Spleen (tissue), 11 donors: ENCODE measurements around the gene CCDC106. TPM values are rescaled to one million over a fixed set of nuclear protein-coding genes. Genes with fewer than 3 reads are reported as not detected.

Experiments used
- DNase-seq: peaks from one replicate; pipeline ENCODE4 v3.0.0-alpha.2; 2020
- H3K27ac ChIP-seq, 8 donors: fragments of 200-600 bp; sonication (generic) in 7 of 8; 1 replicate in 4 of 8; 2 replicates in 4 of 8; pipeline versions ENCODE4 v1.5.0 to v1.8.0; 2016 to 2021; ENCODE audit warnings: inconsistent platforms in 4 of 8, mild to moderate bottlenecking in 4 of 8, moderate library complexity in 1 of 8
- H3K27me3 ChIP-seq, 7 donors: fragments of 200-600 bp; sonication (generic) in 6 of 7; replicated peaks in 1 of 7; 1 replicate in 4 of 7; 2 replicates in 3 of 7; pipeline versions ENCODE4 v1.5.0 to v1.8.0; 2016 to 2021; ENCODE audit warnings: inconsistent platforms in 3 of 7, mild to moderate bottlenecking in 1 of 7
- H3K36me3 ChIP-seq, 6 donors: fragments of 200-600 bp; sonication (generic) in 5 of 6; 1 replicate in 4 of 6; 2 replicates in 2 of 6; pipeline versions ENCODE4 v1.5.0 to v1.8.0; 2016 to 2021; ENCODE audit warnings: inconsistent platforms in 2 of 6
- H3K4me1 ChIP-seq, 6 donors: fragments of 200-600 bp; sonication (generic) in 5 of 6; 1 replicate in 3 of 6; 2 replicates in 3 of 6; pipeline versions ENCODE4 v1.5.0 to v1.8.0; 2016 to 2021; ENCODE audit warnings: inconsistent platforms in 3 of 6
- H3K4me3 ChIP-seq, 8 donors: fragments of 200-600 bp; sonication (generic) in 7 of 8; 1 replicate in 4 of 8; 2 replicates in 4 of 8; pipeline versions ENCODE4 v1.5.0 to v1.8.0; 2016 to 2021; ENCODE audit warnings: inconsistent platforms in 4 of 8, mild to moderate bottlenecking in 4 of 8, moderate library complexity in 2 of 8
- H3K9me3 ChIP-seq, 8 donors: fragments of 200-600 bp; sonication (generic) in 7 of 8; 1 replicate in 4 of 8; 2 replicates in 4 of 8; pipeline versions ENCODE4 v1.5.0 to v1.8.0; 2016 to 2021; ENCODE audit warnings: inconsistent platforms in 4 of 8
- CTCF ChIP-seq, 11 experiments: fragments of 200-600 bp in 7 of 11; fragments of 450-650 bp in 4 of 11; sonication (generic) in 4 of 11; IDR thresholded peaks in 8 of 11; conservative IDR thresholded peaks in 3 of 11; 1 replicate in 7 of 11; 2 replicates in 4 of 11; pipeline versions ENCODE4 v1.4.0 to v1.8.0; 2016 to 2021; ENCODE audit warnings: antibody characterized with exemption in 11 of 11, inconsistent platforms in 4 of 11, mild to moderate bottlenecking in 1 of 11
- POLR2A ChIP-seq, 3 donors: fragments of 450-650 bp; IDR thresholded peaks; one replicate each; pipeline ENCODE4 v1.5.1; 2017; ENCODE audit warnings: antibody characterized with exemption in 3 of 3, mild to moderate bottlenecking in 1 of 3
- POLR2AphosphoS5 ChIP-seq, 3 donors: sonication (generic); formaldehyde crosslinking; IDR thresholded peaks; one replicate each; pipeline ENCODE4 v1.5.1; 2017; ENCODE audit warnings: antibody characterized with exemption in 3 of 3
- WGBS, 5 donors: extraction: QIAGEN DNeasy Blood & Tissue Kit in 3 of 5; methylation state at CpG; one replicate each; pipeline versions ENCODE4 v1.1.5 to v1.1.7; 2013 to 2018; 5-methylcytosine and 5-hydroxymethylcytosine counted together
- intact Hi-C: fragments of 100-400 bp; cut with DNase I; formaldehyde crosslinking; loops from one replicate; pipeline ENCODE4 v1.15.0; 2023; ENCODE audit warnings: low total_unique reads
- polyA plus RNA-seq, 3 donors: library from polyadenylated mRNA; stranded (reverse); fragments of 200-250 nt; gene quantifications; one replicate each; pipeline ENCODE4 v1.2.1, GENCODE V29; 2013
- total RNA-seq, 7 donors: library from RNA; depleted of rRNA in 3 of 7; stranded (reverse); fragments of >200 nt in 3 of 7; fragmentation: NEBNext Ultra II Directional in 4 of 7; extraction: Animal tissue kit (Norgen Biotek cat#: 25700) in 4 of 7; gene quantifications; one replicate each; pipeline versions ENCODE4 v1.1.0 to v1.2.1, GENCODE V29; 2016 to 2021
- donor health status: healthy with polysubstance abuse.
- donor health status: DM: no; HTN: no; CAD: no; lungs with moderate emphysema.
- donor health status: DM: no; HTN: no; CAD: no.
- donor health status: Bipolar disorder and iron deficiency.
- donor health status: healthy.
- donor health status: DM: no; HTN: no; CAD: no.
- donor health status: DM: yes; HTN: yes; CAD: no.

Gene CCDC106
- total and polyA plus RNA-seq, 10 donors, result 11.9 to 40.1 (median 18.6) TPM

- no peak for DNase-seq
- intact Hi-C loops, result no loop called here
- Histone ChIP-seq H3K4me3 (no peak overlapping the region), H3K9me3 (no peaks in the 10 kb centered on the region), H3K27ac (no peak overlapping the region), H3K4me1 (peaks cover 1 to 85% (median 32%) of the 10 kb centered on the region in 6 donors), H3K36me3 (peaks cover 9 to 100% (median 91%) of the 10 kb centered on the region in 6 donors), H3K27me3 (no peaks in the 10 kb centered on the region)
- WGBS, 5 donors, result 88 to 96% (median 91%) methylated on average over 8 to 12 of the region's 12 CpGs
- TF ChIP-seq POLR2AphosphoS5 (IDR thresholded peaks at IDR 0.05) (peak in 1 of 3 donors; percentile 63), CTCF (IDR thresholded peaks at IDR 0.05 in 8 of 11, conservative IDR thresholded peaks at IDR 0.05 in 3 of 11) (no peak), POLR2A (IDR thresholded peaks at IDR 0.05) (no peak)
These were observed 18.5 kb downstream of the CCDC106 start for GRCh38 chr19:55666343-55667005.

GRCh38 chr19:55667006-55667381 is 19.0 kb downstream of the CCDC106 start:
- TF ChIP-seq POLR2A (IDR thresholded peaks at IDR 0.05) (no peak), POLR2AphosphoS5 (IDR thresholded peaks at IDR 0.05) (peak in 1 of 3 donors; percentile 12)
- H3K4me3 ChIP-seq, result no peak overlapping the region
- intact Hi-C loops, result no loop called here
- 83 to 95% (median 92%) methylated on average over 4 of the region's 4 CpGs for WGBS, 5 donors
- H3K27me3 ChIP-seq, result no peaks in the 10 kb centered on the region
- no peaks in the 10 kb centered on the region for H3K9me3 ChIP-seq
- peaks cover 9 to 100% (median 89%) of the 10 kb centered on the region in 6 donors for H3K36me3 ChIP-seq
- no peak overlapping the region for H3K27ac ChIP-seq
- DNase-seq, result no peak
- peaks cover 7 to 85% (median 37%) of the 10 kb centered on the region in 6 donors for H3K4me1 ChIP-seq

- intact Hi-C loops, result no loop called here
- 76 to 91% (median 87%) methylated on average over 12 of the region's 12 CpGs for WGBS, 5 donors
- Histone ChIP-seq H3K27ac (no peak overlapping the region), H3K27me3 (no peaks in the 10 kb centered on the region), H3K4me1 (peaks cover 7 to 87% (median 39%) of the 10 kb centered on the region in 6 donors), H3K36me3 (peaks cover 9 to 100% (median 88%) of the 10 kb centered on the region in 6 donors), H3K9me3 (no peaks in the 10 kb centered on the region), H3K4me3 (no peak overlapping the region)
- TF ChIP-seq POLR2A (IDR thresholded peaks at IDR 0.05) (no peak), POLR2AphosphoS5 (IDR thresholded peaks at IDR 0.05) (peak in 2 of 3 donors; percentile 39 to 56)
- DNase-seq, result no peak
These were observed 19.5 kb downstream of the CCDC106 start for GRCh38 chr19:55667511-55667910.

- H3K36me3 ChIP-seq, result peaks cover 6 to 100% (median 86%) of the 10 kb centered on the region in 6 donors
These were observed 19.9 kb downstream of the CCDC106 start for GRCh38 chr19:55667958-55668357.

More at GRCh38 chr19:55667958-55668357, 19.9 kb downstream of the CCDC106 start:
- Histone ChIP-seq H3K27ac (no peak overlapping the region), H3K27me3 (no peaks in the 10 kb centered on the region), H3K4me3 (no peak overlapping the region), H3K9me3 (no peaks in the 10 kb centered on the region), H3K4me1 (peaks cover 7 to 87% (median 41%) of the 10 kb centered on the region in 6 donors)
- intact Hi-C loops, result no loop called here
- TF ChIP-seq POLR2AphosphoS5 (IDR thresholded peaks at IDR 0.05) (no peak), POLR2A (IDR thresholded peaks at IDR 0.05) (no peak), CTCF (IDR thresholded peaks at IDR 0.05 in 8 of 11, conservative IDR thresholded peaks at IDR 0.05 in 3 of 11) (no peak)
- WGBS, 5 donors, result 59 to 79% (median 78%) methylated on average over 6 to 11 of the region's 11 CpGs
- no peak for DNase-seq
